WERI-Rb-1 (cell line): Measurements from ENCODE around the gene MEIS2.

Experiments used
- DNase-seq: peaks from one replicate; pipeline ENCODE4 v3.0.0-alpha.2; 2020
- H3K27ac ChIP-seq: fragments of 250-450 bp; sonication (Bioruptor Pico); 2 replicates; pipeline ENCODE4 v1.5.1; 2020; ENCODE audit warnings: mild to moderate bottlenecking, moderate library complexity
- H3K27me3 ChIP-seq: fragments of 250-450 bp; sonication (Bioruptor Pico); 2 replicates; pipeline ENCODE4 v1.5.1; 2021; ENCODE audit warnings: mild to moderate bottlenecking, low read depth, moderate library complexity; ENCODE audit not compliant: insufficient read depth, severe bottlenecking
- H3K36me3 ChIP-seq: fragments of 250-450 bp; sonication (Bioruptor Pico); 2 replicates; pipeline ENCODE4 v1.5.1; 2020; ENCODE audit warnings: mild to moderate bottlenecking, moderate library complexity
- H3K4me3 ChIP-seq: 2 replicates; pipeline ENCODE4 v1.5.1; 2011; ENCODE audit warnings: low read depth, mild to moderate bottlenecking, control low read depth, low read length
- H3K9me3 ChIP-seq: fragments of 250-450 bp; sonication (Bioruptor Pico); 2 replicates; pipeline ENCODE4 v1.5.1; 2021; ENCODE audit warnings: mild to moderate bottlenecking, moderate library complexity; ENCODE audit not compliant: severe bottlenecking
- TF ChIP-seq, protein P1 (sequence below): IDR thresholded peaks from 2 replicates; pipeline ENCODE4 v1.5.1; 2011; ENCODE audit warnings: low read depth, mild to moderate bottlenecking, control low read depth, inconsistent platforms, low read length

Gene MEIS2

GRCh38 chr15:37100109-37100965, at the start of gene MEIS2:
MEIS2 (minus strand) TSS chr15:37100549; CDS start chr15:37099466, 1,083 bp downstream.
- H3K27me3 ChIP-seq = no peaks in the 10 kb centered on the region
- TF ChIP-seq, protein P1, sequence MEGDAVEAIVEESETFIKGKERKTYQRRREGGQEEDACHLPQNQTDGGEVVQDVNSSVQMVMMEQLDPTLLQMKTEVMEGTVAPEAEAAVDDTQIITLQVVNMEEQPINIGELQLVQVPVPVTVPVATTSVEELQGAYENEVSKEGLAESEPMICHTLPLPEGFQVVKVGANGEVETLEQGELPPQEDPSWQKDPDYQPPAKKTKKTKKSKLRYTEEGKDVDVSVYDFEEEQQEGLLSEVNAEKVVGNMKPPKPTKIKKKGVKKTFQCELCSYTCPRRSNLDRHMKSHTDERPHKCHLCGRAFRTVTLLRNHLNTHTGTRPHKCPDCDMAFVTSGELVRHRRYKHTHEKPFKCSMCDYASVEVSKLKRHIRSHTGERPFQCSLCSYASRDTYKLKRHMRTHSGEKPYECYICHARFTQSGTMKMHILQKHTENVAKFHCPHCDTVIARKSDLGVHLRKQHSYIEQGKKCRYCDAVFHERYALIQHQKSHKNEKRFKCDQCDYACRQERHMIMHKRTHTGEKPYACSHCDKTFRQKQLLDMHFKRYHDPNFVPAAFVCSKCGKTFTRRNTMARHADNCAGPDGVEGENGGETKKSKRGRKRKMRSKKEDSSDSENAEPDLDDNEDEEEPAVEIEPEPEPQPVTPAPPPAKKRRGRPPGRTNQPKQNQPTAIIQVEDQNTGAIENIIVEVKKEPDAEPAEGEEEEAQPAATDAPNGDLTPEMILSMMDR = no peak
- H3K9me3 ChIP-seq = no peaks in the 10 kb centered on the region
- peak within 1 kb of the TSS; percentile 95 for H3K27ac ChIP-seq
- DNase-seq = peak; percentile 97
- peak within 1 kb of the TSS; percentile 69 for H3K4me3 ChIP-seq
- peaks cover 37% of the 10 kb centered on the region for H3K36me3 ChIP-seq

- Histone ChIP-seq H3K4me3 (no peak overlapping the region), H3K9me3 (no peaks in the 10 kb centered on the region), H3K27ac (no peak overlapping the region), H3K27me3 (no peaks in the 10 kb centered on the region), H3K36me3 (no peaks in the 10 kb centered on the region)
- DNase-seq = no peak
- TF ChIP-seq, protein P1 = no peak
These were observed 48.8 kb upstream of the MEIS2 start for GRCh38 chr15:37149146-37149545.

GRCh38 chr15:37148714-37149113, 48.4 kb upstream of the MEIS2 start:
- Histone ChIP-seq H3K9me3 (no peaks in the 10 kb centered on the region), H3K4me3 (no peak overlapping the region), H3K27ac (no peak overlapping the region), H3K27me3 (no peaks in the 10 kb centered on the region), H3K36me3 (no peaks in the 10 kb centered on the region)
- TF ChIP-seq, protein P1 = no peak
- no peak for DNase-seq

DNA sequence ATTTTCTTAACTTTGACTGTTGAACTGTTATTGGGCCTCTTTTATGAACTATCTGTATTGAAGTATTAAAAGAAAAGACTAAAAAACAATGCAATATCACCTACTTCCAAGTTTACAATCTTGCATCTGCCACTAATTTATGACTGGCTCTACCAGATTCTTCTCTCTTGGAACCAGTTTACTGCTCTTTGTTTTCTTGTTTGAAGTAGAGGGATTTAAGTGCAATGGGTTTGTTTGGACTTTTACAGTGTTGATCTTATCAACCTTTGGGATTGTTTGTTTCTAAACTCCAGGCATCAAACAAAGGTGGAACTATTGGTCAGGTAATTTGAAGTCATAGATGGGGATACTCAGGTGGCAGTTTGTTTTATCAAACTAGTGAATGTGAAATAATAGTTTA, 43.0 kb upstream of the MEIS2 start:
- Histone ChIP-seq H3K9me3 (no peaks in the 10 kb centered on the region), H3K36me3 (no peaks in the 10 kb centered on the region), H3K27me3 (no peaks in the 10 kb centered on the region), H3K4me3 (no peak overlapping the region), H3K27ac (no peak overlapping the region)
- TF ChIP-seq, protein P1 = no peak
- no peak for DNase-seq

- H3K27ac ChIP-seq = no peak overlapping the region
- H3K27me3 ChIP-seq = no peaks in the 10 kb centered on the region
- no peaks in the 10 kb centered on the region for H3K36me3 ChIP-seq
- TF ChIP-seq, protein P1 = no peak
- H3K9me3 ChIP-seq = no peaks in the 10 kb centered on the region
- DNase-seq = no peak
- no peak overlapping the region for H3K4me3 ChIP-seq
These were observed 42.0 kb upstream of the MEIS2 start for GRCh38 chr15:37142371-37142770.
